ENCODE measurements around the gene ZNF263.
A peak's percentile ranks its signal among the peaks of the same experiment; 100 is the strongest.

ZNF263 gene

DNA sequence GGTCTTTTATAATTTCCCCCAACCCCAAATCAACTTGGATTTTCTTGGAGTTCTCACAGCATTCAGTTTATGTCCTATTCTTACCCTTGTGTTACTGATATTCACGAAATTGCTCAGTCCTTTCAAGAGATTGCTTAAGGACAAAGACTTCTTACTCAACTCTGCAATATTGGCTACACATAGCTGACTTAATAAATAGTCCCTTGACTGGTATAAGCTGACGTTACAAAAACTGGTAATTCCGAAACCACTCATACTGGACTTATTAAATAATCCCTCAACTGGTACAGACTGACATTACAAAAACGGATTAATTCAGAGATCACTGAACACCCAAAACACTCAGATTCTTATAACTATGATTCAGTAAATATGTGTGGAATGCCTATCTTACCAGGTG lies 21.1 kb downstream of the ZNF263 start:
- Histone ChIP-seq H3K4me2 (ENCODE audit: insufficient read depth, low read length, poor library complexity, severe bottlenecking) (no peak overlapping the region), H2BK120ac (ENCODE audit: low read depth, low read length) (no peak overlapping the region), H3K4me3 (ENCODE audit: low read length in 2 of 2) (peak overlapping the region in 1 of 2 donors; percentile 72), H2BK15ac (ENCODE audit: low read length) (no peak overlapping the region), H3K9me3 (replicated peaks in 1 of 2; ENCODE audit: control insufficient read depth in 2 of 2, insufficient read depth in 1 of 2, low read depth in 1 of 2, low read length in 2 of 2) (peaks cover 39 to 65% of the 10 kb centered on the region in 2 donors), H3K9ac (ENCODE audit: low read depth, low read length, poor library complexity) (no peak overlapping the region), H3K79me1 (ENCODE audit: low read depth, low read length) (peaks cover 3% of the 10 kb centered on the region), H2AFZ (ENCODE audit: low read length) (peak overlapping the region; percentile 97), H4K8ac (ENCODE audit: low read depth, low read length) (no peak overlapping the region), H2BK12ac (ENCODE audit: low read length) (no peak overlapping the region), H4K91ac (ENCODE audit: low read depth, low read length, poor library complexity) (no peak overlapping the region), H3K4ac (ENCODE audit: low read length) (no peak overlapping the region), H3K36me3 (replicated peaks in 1 of 2; ENCODE audit: control insufficient read depth in 2 of 2, insufficient read depth in 2 of 2, low read length in 2 of 2) (peaks cover 13 to 62% of the 10 kb centered on the region in 2 donors), H2AK5ac (ENCODE audit: low read depth, low read length) (no peak overlapping the region), H3K27me3 (ENCODE audit: control insufficient read depth in 3 of 3, insufficient read depth in 3 of 3, low read depth in 1 of 3, low read length in 3 of 3) (no peaks in the 10 kb centered on the region), H3K14ac (ENCODE audit: low read length) (no peak overlapping the region), H3K4me1 (ENCODE audit: control insufficient read depth in 2 of 2, insufficient read depth in 1 of 2, low read depth in 1 of 2, low read length in 2 of 2) (peaks cover 0 to 3% of the 10 kb centered on the region in 2 donors), H3K23ac (ENCODE audit: low read depth, low read length, poor library complexity) (no peak overlapping the region), H3K18ac (ENCODE audit: low read length) (no peak overlapping the region), H2BK5ac (ENCODE audit: low read length) (no peak overlapping the region), H3K27ac (replicated peaks; ENCODE audit: low read length) (no peak overlapping the region)
- DNase-seq (ENCODE audit: low spot score), result no peak
- no CpG with 5 or more reads among the region's 4 CpGs for WGBS, 2 donors (ENCODE audit: extremely low coverage in 2 of 2, insufficient read length in 2 of 2, insufficient replicate concordance in 1 of 2)

DNA sequence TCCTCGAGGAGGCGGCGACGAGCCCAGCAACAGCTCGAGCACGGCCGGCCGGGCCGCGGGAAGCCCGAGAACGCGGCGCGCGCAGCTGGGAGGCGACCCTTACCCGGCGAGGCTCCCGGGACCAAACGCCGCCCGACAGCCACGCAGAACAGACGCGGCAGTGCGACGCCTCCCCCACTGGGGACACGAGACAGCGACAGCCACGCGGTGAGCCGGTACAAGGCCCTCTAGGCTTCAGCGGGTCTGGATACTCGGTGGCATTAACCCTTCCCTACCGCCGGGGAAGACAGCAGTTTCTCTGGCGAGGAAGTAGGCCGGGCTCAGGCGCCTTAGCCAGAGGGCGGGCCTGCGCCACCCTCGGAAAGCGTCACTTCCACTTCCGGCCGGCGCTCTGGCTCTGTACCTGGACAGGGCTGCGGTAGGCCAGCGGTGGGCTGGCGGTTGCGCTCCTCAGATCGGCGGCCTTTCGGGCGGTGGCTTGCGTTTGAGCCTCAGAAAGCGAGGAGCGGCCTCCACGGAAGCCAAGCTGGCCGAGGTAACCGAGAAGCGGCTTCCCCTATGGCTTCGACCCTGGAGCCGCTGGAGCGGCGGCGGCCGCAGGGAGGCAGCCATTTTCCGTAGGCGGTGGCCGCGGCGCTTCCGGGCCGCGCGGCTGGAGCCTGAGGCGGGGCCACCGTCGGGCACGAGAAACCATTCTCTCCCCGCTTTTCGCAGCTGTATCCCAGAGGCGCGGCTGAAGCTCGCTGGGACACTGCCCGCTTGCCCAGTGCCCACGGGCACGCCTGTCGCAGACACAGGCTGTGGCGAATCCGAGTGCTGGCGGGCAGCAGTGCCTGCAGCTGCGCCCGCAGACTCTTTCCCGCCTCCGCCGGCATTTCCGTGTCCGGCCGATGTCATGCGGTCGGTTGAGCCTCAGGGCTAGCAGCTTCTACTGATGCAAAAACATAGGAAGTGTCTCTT lies 22.1 kb downstream of the ZNF263 start, which contains the start of the genes TIGD7 and ZNF75A:
TSS of gene TIGD7 (minus strand) at position 322 of the 960 bp plus-strand sequence. CDS start 4,816 bp downstream, outside the sequence.
TSS of gene ZNF75A (plus strand) at position 389 of the 960 bp plus-strand sequence. CDS start 2,932 bp downstream, outside the sequence.
- H2BK12ac ChIP-seq (ENCODE audit: low read length), result peak within 1 kb of the TSS; percentile 73
- H2AK5ac ChIP-seq (ENCODE audit: low read depth, low read length), result peak within 1 kb of the TSS; percentile 57
- peak within 1 kb of the TSS; percentile 72 to 97 for H3K4me3 ChIP-seq (ENCODE audit: low read length in 2 of 2)
- no peaks in the 10 kb centered on the region for H3K27me3 ChIP-seq (ENCODE audit: control insufficient read depth in 3 of 3, insufficient read depth in 3 of 3, low read depth in 1 of 3, low read length in 3 of 3)
- WGBS, 2 donors (ENCODE audit: extremely low coverage in 2 of 2, insufficient read length in 2 of 2, insufficient replicate concordance in 1 of 2), result no CpG with 5 or more reads among the region's 103 CpGs
- no peak within 1 kb of the TSS for H4K91ac ChIP-seq (ENCODE audit: low read depth, low read length, poor library complexity)
- peaks cover 0 to 3% of the 10 kb centered on the region in 2 donors for H3K4me1 ChIP-seq (ENCODE audit: control insufficient read depth in 2 of 2, insufficient read depth in 1 of 2, low read depth in 1 of 2, low read length in 2 of 2)
- H2BK15ac ChIP-seq (ENCODE audit: low read length), result peak within 1 kb of the TSS; percentile 45
- H3K23ac ChIP-seq (ENCODE audit: low read depth, low read length, poor library complexity), result peak within 1 kb of the TSS; percentile 98
- H3K9me3 ChIP-seq (replicated peaks in 1 of 2; ENCODE audit: control insufficient read depth in 2 of 2, insufficient read depth in 1 of 2, low read depth in 1 of 2, low read length in 2 of 2), result peaks cover 38 to 64% of the 10 kb centered on the region in 2 donors
- peaks cover 16 to 62% of the 10 kb centered on the region in 2 donors for H3K36me3 ChIP-seq (replicated peaks in 1 of 2; ENCODE audit: control insufficient read depth in 2 of 2, insufficient read depth in 2 of 2, low read length in 2 of 2)
- H3K27ac ChIP-seq (replicated peaks; ENCODE audit: low read length), result peak within 1 kb of the TSS; percentile 82
- H3K18ac ChIP-seq (ENCODE audit: low read length), result peak within 1 kb of the TSS; percentile 96
- no peak within 1 kb of the TSS for H4K8ac ChIP-seq (ENCODE audit: low read depth, low read length)
- no peak within 1 kb of the TSS for H3K4ac ChIP-seq (ENCODE audit: low read length)
- DNase-seq (ENCODE audit: low spot score), result peak; percentile 75
- H3K9ac ChIP-seq (ENCODE audit: low read depth, low read length, poor library complexity), result peak within 1 kb of the TSS; percentile 95
- H2BK5ac ChIP-seq (ENCODE audit: low read length), result peak within 1 kb of the TSS; percentile 43
- peak within 1 kb of the TSS; percentile 87 for H3K14ac ChIP-seq (ENCODE audit: low read length)
- H3K79me1 ChIP-seq (ENCODE audit: low read depth, low read length), result peaks cover 3% of the 10 kb centered on the region
- peak within 1 kb of the TSS; percentile 14 for H2BK120ac ChIP-seq (ENCODE audit: low read depth, low read length)
- peak within 1 kb of the TSS; percentile 97 for H2AFZ ChIP-seq (ENCODE audit: low read length)
- H3K4me2 ChIP-seq (ENCODE audit: insufficient read depth, low read length, poor library complexity, severe bottlenecking), result peak within 1 kb of the TSS; percentile 92

DNA sequence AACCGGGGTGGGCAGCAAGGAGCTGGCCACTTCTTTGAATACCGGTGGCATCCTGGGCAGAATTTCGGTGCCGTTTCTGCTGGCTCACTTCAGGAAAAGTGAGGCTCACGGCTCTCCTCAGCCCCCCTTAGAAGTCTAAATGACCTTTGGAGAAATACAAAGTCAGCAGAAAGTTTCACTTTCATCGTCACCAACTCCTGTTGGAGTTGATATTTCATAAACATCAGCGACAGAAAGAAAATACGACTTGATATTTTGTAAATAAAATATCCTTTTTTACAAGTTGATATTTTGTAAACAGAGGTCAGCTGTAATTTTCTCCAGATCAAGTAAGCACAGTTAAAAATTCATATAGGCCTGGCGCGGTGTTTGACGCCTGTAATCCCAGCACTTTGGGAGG lies 22.8 kb downstream of the ZNF263 start:
- H3K9me3 ChIP-seq (replicated peaks in 1 of 2; ENCODE audit: control insufficient read depth in 2 of 2, insufficient read depth in 1 of 2, low read depth in 1 of 2, low read length in 2 of 2), result peaks cover 35 to 64% of the 10 kb centered on the region in 2 donors
- H2BK12ac ChIP-seq (ENCODE audit: low read length), result no peak overlapping the region
- peak overlapping the region; percentile 95 for H3K9ac ChIP-seq (ENCODE audit: low read depth, low read length, poor library complexity)
- H3K27ac ChIP-seq (replicated peaks; ENCODE audit: low read length), result peak overlapping the region; percentile 82
- H4K8ac ChIP-seq (ENCODE audit: low read depth, low read length), result no peak overlapping the region
- H3K4ac ChIP-seq (ENCODE audit: low read length), result no peak overlapping the region
- peak overlapping the region; percentile 96 for H3K18ac ChIP-seq (ENCODE audit: low read length)
- peaks cover 3% of the 10 kb centered on the region for H3K79me1 ChIP-seq (ENCODE audit: low read depth, low read length)
- H3K23ac ChIP-seq (ENCODE audit: low read depth, low read length, poor library complexity), result peak overlapping the region; percentile 56
- no peak overlapping the region for H2BK120ac ChIP-seq (ENCODE audit: low read depth, low read length)
- peak overlapping the region; percentile 97 for H2AFZ ChIP-seq (ENCODE audit: low read length)
- no peak overlapping the region for H2BK15ac ChIP-seq (ENCODE audit: low read length)
- peak overlapping the region; percentile 57 for H2AK5ac ChIP-seq (ENCODE audit: low read depth, low read length)
- H4K91ac ChIP-seq (ENCODE audit: low read depth, low read length, poor library complexity), result no peak overlapping the region
- H3K27me3 ChIP-seq (ENCODE audit: control insufficient read depth in 3 of 3, insufficient read depth in 3 of 3, low read depth in 1 of 3, low read length in 3 of 3), result no peaks in the 10 kb centered on the region
- no peak for DNase-seq (ENCODE audit: low spot score)
- peaks cover 16 to 62% of the 10 kb centered on the region in 2 donors for H3K36me3 ChIP-seq (replicated peaks in 1 of 2; ENCODE audit: control insufficient read depth in 2 of 2, insufficient read depth in 2 of 2, low read length in 2 of 2)
- H3K4me2 ChIP-seq (ENCODE audit: insufficient read depth, low read length, poor library complexity, severe bottlenecking), result peak overlapping the region; percentile 92
- no peak overlapping the region for H2BK5ac ChIP-seq (ENCODE audit: low read length)
- peaks cover 0 to 3% of the 10 kb centered on the region in 2 donors for H3K4me1 ChIP-seq (ENCODE audit: control insufficient read depth in 2 of 2, insufficient read depth in 1 of 2, low read depth in 1 of 2, low read length in 2 of 2)
- peak overlapping the region; percentile 72 to 97 for H3K4me3 ChIP-seq (ENCODE audit: low read length in 2 of 2)
- H3K14ac ChIP-seq (ENCODE audit: low read length), result no peak overlapping the region
- no CpG with 5 or more reads among the region's 11 CpGs for WGBS, 2 donors (ENCODE audit: extremely low coverage in 2 of 2, insufficient read length in 2 of 2, insufficient replicate concordance in 1 of 2)

DNA sequence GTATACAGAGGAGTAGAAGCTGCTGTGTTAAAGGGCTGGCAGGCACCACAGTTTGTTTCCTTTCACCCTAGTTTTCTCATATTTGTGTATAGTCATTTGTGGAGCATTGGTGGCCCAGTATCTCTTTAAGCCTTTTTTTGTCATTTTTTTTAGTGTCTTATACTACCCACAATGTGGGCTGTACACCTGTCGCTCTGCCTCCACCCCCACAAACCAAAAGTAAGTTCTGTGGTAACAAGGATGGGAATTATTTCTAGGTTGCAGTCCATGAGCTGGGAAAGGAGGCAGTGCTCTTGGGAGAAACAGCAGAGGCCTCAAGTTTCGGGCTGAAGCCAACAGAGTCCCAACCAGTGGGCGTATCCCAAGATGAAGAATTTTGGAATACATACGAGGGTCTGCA lies 28.2 kb downstream of the ZNF263 start:
- Histone ChIP-seq H2BK12ac (ENCODE audit: low read length) (no peak overlapping the region), H3K14ac (ENCODE audit: low read length) (no peak overlapping the region), H3K23ac (ENCODE audit: low read depth, low read length, poor library complexity) (no peak overlapping the region), H2BK5ac (ENCODE audit: low read length) (no peak overlapping the region), H3K9me3 (replicated peaks in 1 of 2; ENCODE audit: control insufficient read depth in 2 of 2, insufficient read depth in 1 of 2, low read depth in 1 of 2, low read length in 2 of 2) (peaks cover 58 to 96% of the 10 kb centered on the region in 2 donors), H2AFZ (ENCODE audit: low read length) (no peak overlapping the region), H3K4me1 (ENCODE audit: control insufficient read depth in 2 of 2, insufficient read depth in 1 of 2, low read depth in 1 of 2, low read length in 2 of 2) (no peaks in the 10 kb centered on the region), H3K9ac (ENCODE audit: low read depth, low read length, poor library complexity) (no peak overlapping the region), H3K27ac (replicated peaks; ENCODE audit: low read length) (no peak overlapping the region), H3K4me3 (ENCODE audit: low read length in 2 of 2) (no peak overlapping the region), H3K79me1 (ENCODE audit: low read depth, low read length) (no peaks in the 10 kb centered on the region), H2BK120ac (ENCODE audit: low read depth, low read length) (no peak overlapping the region), H3K18ac (ENCODE audit: low read length) (no peak overlapping the region), H3K27me3 (ENCODE audit: control insufficient read depth in 3 of 3, insufficient read depth in 3 of 3, low read depth in 1 of 3, low read length in 3 of 3) (no peaks in the 10 kb centered on the region), H3K4me2 (ENCODE audit: insufficient read depth, low read length, poor library complexity, severe bottlenecking) (no peak overlapping the region), H4K8ac (ENCODE audit: low read depth, low read length) (no peak overlapping the region), H4K91ac (ENCODE audit: low read depth, low read length, poor library complexity) (no peak overlapping the region), H2AK5ac (ENCODE audit: low read depth, low read length) (no peak overlapping the region), H3K36me3 (replicated peaks in 1 of 2; ENCODE audit: control insufficient read depth in 2 of 2, insufficient read depth in 2 of 2, low read length in 2 of 2) (peaks cover 44 to 98% of the 10 kb centered on the region in 2 donors), H2BK15ac (ENCODE audit: low read length) (no peak overlapping the region), H3K4ac (ENCODE audit: low read length) (no peak overlapping the region)
- DNase-seq (ENCODE audit: low spot score), result no peak
- no CpG with 5 or more reads among the region's 4 CpGs for WGBS, 2 donors (ENCODE audit: extremely low coverage in 2 of 2, insufficient read length in 2 of 2, insufficient replicate concordance in 1 of 2)
